MCF 10A (cell line): ENCODE data around the gene FBLN5. TPM values are rescaled to one million over a fixed set of nuclear protein-coding genes. Genes with fewer than 3 reads are reported as not detected.

Experiments
- BruUV-seq: library from RNA; stranded (reverse); fragments of 400-500 nt; replicated peaks from 2 replicates; lab custom pipeline; 2021; lab: Mats Ljungman, UMichigan
- CTCF ChIA-PET: fragments of 300-600 bp; sonication (Branson Sonifier 250); formaldehyde crosslinking; extraction: SDS; loops from one replicate; lab custom pipeline; 2021; ENCODE audit warnings: antibody characterized with exemption, inconsistent platforms; lab: Yijun Ruan, JAX
- POLR2A ChIA-PET: fragments of 300-600, 350-650 bp; sonication (Branson Sonifier 250); formaldehyde crosslinking; extraction: SDS; loops from one replicate; lab custom pipeline; 2020; ENCODE audit warnings: antibody characterized with exemption, inconsistent platforms; lab: Yijun Ruan, JAX
- DNase-seq: peaks from one replicate; pipeline ENCODE4 v3.0.0-alpha.2; 2018; ENCODE audit not compliant: unreplicated experiment
- H3K27ac Mint-ChIP-seq: one replicate; pipeline ENCODE4 v1.8.0; 2022; ENCODE audit warnings: mild to moderate bottlenecking, low read depth, mixed read lengths; ENCODE audit not compliant: unreplicated experiment
- H3K27me3 Mint-ChIP-seq: one replicate; pipeline ENCODE4 v1.8.0; 2022; ENCODE audit warnings: mixed read lengths; ENCODE audit not compliant: insufficient read depth, unreplicated experiment
- H3K36me3 Mint-ChIP-seq: one replicate; pipeline ENCODE4 v1.8.0; 2022; ENCODE audit warnings: mild to moderate bottlenecking, moderate library complexity, mixed read lengths; ENCODE audit not compliant: insufficient read depth, unreplicated experiment
- H3K4me1 Mint-ChIP-seq: one replicate; pipeline ENCODE4 v1.8.0; 2022; ENCODE audit warnings: mixed read lengths; ENCODE audit not compliant: insufficient read depth, unreplicated experiment
- H3K4me3 Mint-ChIP-seq: one replicate; pipeline ENCODE4 v1.8.0; 2022; ENCODE audit warnings: mild to moderate bottlenecking, moderate library complexity, mixed read lengths; ENCODE audit not compliant: unreplicated experiment
- H3K9me3 Mint-ChIP-seq: one replicate; pipeline ENCODE4 v1.8.0; 2022; ENCODE audit warnings: mixed read lengths; ENCODE audit not compliant: unreplicated experiment
- CTCF ChIP-seq: fragments of 200-600 bp; IDR thresholded peaks from one replicate; pipeline ENCODE4 v1.8.0; 2022; ENCODE audit warnings: antibody characterized with exemption, mild to moderate bottlenecking; ENCODE audit not compliant: unreplicated experiment
- intact Hi-C: fragments of 100-400 bp; cut with micrococcal nuclease; formaldehyde crosslinking; loops from 2 replicates; pipeline ENCODE4 v1.14.1; 2022
- total RNA-seq: library from RNA; stranded (reverse); gene quantifications from 2 replicates; pipeline ENCODE4 v1.2.3, GENCODE V29; 2022

FBLN5 gene
- total RNA-seq, 1 experiment from 2014 or later, result 14.8 TPM

DNA sequence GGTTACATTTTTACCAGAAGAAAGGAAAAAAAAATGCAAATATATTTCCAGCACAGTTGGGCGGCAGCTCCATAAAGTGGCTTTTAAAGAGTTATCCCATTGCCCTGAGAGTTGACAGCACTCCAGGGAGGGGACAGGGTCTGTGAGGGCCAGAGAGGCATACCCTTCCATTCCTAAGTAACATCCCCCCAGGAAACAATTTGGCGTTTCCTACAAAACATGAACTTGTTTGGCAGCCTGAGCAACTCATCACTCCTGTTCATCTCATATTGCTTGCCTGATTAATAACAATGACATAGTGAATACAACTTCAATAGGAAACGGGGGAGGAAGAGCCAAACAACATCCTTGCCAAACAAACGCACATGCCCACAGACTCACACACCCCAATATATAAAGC is 103.5 kb downstream of the FBLN5 start:
- no TSS peak for BruUV-seq
- intact Hi-C loops, result no loop called here
- TF ChIP-seq CTCF, result no peak
- Mint-ChIP-seq H3K36me3 (no peaks in the 10 kb centered on the region), H3K4me1 (no peaks in the 10 kb centered on the region), H3K9me3 (no peaks in the 10 kb centered on the region), H3K27me3 (peaks cover 10% of the 10 kb centered on the region), H3K27ac (no peak overlapping the region), H3K4me3 (no peak overlapping the region)
- DNase-seq, result no peak
- ChIA-PET CTCF (interaction anchor here (1.2 kb wide), 1 partner anchor 11 kb away, joined by 4 read pairs; no protein-coding TSS in a partner anchor), POLR2A (interaction anchor here (0.6 kb wide), 1 partner anchor 448 kb away, joined by 5 read pairs; no protein-coding TSS in a partner anchor)

DNA sequence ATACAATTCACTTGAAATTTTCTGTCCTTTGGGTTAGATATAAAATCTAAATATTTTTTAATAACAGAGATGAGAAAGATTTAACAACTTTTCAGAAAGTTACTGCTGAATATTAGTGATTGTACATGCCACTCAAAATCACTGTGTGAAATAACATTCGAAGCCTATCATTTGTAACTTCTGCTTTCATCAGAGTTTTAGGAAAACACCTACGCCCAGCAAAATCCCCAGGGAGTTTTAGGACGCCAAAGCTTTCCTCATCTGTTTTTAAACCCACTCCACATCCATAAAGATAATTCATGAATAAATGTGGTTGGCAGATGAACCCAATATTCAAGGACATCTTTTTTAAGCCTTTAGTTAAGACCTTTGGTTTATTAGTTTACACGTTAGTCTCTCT is 104.1 kb downstream of the FBLN5 start:
- no peaks in the 10 kb centered on the region for H3K9me3 Mint-ChIP-seq
- H3K27ac Mint-ChIP-seq, result no peak overlapping the region
- POLR2A ChIA-PET, result no interaction called here
- H3K4me1 Mint-ChIP-seq, result no peaks in the 10 kb centered on the region
- H3K27me3 Mint-ChIP-seq, result peaks cover 10% of the 10 kb centered on the region
- TF ChIP-seq CTCF, result no peak
- CTCF ChIA-PET, result no interaction called here
- BruUV-seq, result no TSS peak
- H3K4me3 Mint-ChIP-seq, result no peak overlapping the region
- intact Hi-C loops, result no loop called here
- no peak for DNase-seq
- no peaks in the 10 kb centered on the region for H3K36me3 Mint-ChIP-seq

- ChIA-PET POLR2A (no interaction called here), CTCF (interaction anchor here (1.5 kb wide), 1 partner anchor 191 kb away, joined by 3 read pairs; no protein-coding TSS in a partner anchor)
- no peak for DNase-seq
- no peak for TF ChIP-seq CTCF
- Mint-ChIP-seq H3K36me3 (no peaks in the 10 kb centered on the region), H3K9me3 (no peaks in the 10 kb centered on the region), H3K27me3 (peaks cover 5% of the 10 kb centered on the region), H3K4me3 (no peak overlapping the region), H3K27ac (no peak overlapping the region), H3K4me1 (no peaks in the 10 kb centered on the region)
- intact Hi-C loops, result no loop called here
- BruUV-seq, result no TSS peak
Observed at GRCh38 chr14:91841065-91841464, 106.4 kb downstream of the FBLN5 start.

GRCh38 chr14:91839749-91840148 is 107.7 kb downstream of the FBLN5 start:
- ChIA-PET POLR2A (interaction anchor here (0.8 kb wide), 1 partner anchor 9 kb away, joined by 3 read pairs; no protein-coding TSS in a partner anchor), CTCF (interaction anchor here (0.5 to 1.5 kb wide), 3 partner anchors 71 to 190 kb away, joined by 3 to 4 read pairs (median 3); no protein-coding TSS in a partner anchor)
- no peak for TF ChIP-seq CTCF
- intact Hi-C loops, result loop anchor here (5.0 kb wide), 1 partner anchor 187 kb away; no protein-coding TSS in a partner anchor
- Mint-ChIP-seq H3K9me3 (no peaks in the 10 kb centered on the region), H3K4me3 (no peak overlapping the region), H3K36me3 (no peaks in the 10 kb centered on the region), H3K4me1 (peaks cover 2% of the 10 kb centered on the region), H3K27me3 (peaks cover 2% of the 10 kb centered on the region), H3K27ac (no peak overlapping the region)
- no TSS peak for BruUV-seq
- no peak for DNase-seq
